HG03139 (cell line): Measurements from ENCODE around the gene DGCR2.
"Not testable (repeated sequence)": the region's sequence is repeated elsewhere in the genome, so short reads cannot be mapped to it uniquely, and the experiment has no call there.

ENCODE experiments used
- ATAC-seq: cut with Tn5 transposase; IDR thresholded peaks from one replicate; pipeline ENCODE4 v1.9.1; 2021; ENCODE audit not compliant: unreplicated experiment

The DGCR2 gene, protein sequence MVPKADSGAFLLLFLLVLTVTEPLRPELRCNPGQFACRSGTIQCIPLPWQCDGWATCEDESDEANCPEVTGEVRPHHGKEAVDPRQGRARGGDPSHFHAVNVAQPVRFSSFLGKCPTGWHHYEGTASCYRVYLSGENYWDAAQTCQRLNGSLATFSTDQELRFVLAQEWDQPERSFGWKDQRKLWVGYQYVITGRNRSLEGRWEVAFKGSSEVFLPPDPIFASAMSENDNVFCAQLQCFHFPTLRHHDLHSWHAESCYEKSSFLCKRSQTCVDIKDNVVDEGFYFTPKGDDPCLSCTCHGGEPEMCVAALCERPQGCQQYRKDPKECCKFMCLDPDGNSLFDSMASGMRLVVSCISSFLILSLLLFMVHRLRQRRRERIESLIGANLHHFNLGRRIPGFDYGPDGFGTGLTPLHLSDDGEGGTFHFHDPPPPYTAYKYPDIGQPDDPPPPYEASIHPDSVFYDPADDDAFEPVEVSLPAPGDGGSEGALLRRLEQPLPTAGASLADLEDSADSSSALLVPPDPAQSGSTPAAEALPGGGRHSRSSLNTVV

GRCh38 chr22:19122143-19122751, at the start of gene DGCR2:
Gene DGCR2, minus strand, starts transcription at chr22:19122412. Its CDS starts 206 bp downstream, at chr22:19122206.
- peak; percentile 79 for ATAC-seq

GRCh38 chr22:19169947-19170318, 47.7 kb upstream of the DGCR2 start:
- no peak for ATAC-seq

DNA sequence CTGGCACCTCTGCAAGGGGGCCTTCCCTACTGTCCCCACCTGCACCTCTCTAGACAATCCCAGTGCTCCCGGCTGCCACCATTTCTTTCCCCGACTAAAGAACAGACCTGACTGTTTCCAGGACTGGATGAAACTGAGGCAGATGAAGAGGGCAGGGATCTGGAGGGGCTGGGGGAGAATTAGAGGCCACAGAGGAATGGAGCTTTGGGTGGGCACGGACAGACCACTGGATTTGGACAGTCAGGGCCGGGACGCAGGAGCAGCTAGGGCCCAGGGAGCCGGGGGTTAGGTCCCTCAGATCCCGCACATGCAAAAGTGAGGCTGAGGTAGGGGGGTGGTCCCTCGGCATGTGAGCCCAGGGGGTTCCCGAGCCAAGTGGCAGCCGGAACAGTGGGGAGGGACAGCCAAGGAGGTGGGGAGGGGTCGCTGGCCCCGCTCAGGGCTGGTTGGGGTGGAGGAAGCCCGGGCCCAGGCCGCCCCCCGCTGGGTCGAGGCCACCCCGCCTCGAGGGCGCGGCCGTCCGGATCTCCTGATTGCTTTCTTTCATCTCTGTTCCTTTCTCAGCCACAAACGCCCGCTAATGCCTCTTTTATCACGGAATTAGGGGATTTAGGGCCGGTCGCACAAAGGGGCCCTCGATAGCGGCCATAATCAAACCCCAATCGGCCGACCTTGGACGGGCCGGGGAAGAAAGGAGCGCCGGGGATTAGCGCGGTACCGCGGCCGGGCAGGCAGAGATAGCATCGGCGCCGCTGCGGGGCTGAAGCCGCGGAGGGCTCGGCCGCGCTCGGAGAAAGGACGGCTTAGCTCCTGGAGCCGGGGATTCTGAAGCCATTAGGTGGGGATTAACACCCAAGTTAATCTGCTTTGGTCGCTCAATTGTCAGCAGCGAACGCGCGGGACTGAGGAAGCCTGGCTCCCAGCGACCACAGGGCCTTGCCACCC, 47.1 kb upstream of the DGCR2 start:
- no peak for ATAC-seq

- ATAC-seq: no peak
Measured at GRCh38 chr22:19168088-19168890, 46.1 kb upstream of the DGCR2 start.

DNA sequence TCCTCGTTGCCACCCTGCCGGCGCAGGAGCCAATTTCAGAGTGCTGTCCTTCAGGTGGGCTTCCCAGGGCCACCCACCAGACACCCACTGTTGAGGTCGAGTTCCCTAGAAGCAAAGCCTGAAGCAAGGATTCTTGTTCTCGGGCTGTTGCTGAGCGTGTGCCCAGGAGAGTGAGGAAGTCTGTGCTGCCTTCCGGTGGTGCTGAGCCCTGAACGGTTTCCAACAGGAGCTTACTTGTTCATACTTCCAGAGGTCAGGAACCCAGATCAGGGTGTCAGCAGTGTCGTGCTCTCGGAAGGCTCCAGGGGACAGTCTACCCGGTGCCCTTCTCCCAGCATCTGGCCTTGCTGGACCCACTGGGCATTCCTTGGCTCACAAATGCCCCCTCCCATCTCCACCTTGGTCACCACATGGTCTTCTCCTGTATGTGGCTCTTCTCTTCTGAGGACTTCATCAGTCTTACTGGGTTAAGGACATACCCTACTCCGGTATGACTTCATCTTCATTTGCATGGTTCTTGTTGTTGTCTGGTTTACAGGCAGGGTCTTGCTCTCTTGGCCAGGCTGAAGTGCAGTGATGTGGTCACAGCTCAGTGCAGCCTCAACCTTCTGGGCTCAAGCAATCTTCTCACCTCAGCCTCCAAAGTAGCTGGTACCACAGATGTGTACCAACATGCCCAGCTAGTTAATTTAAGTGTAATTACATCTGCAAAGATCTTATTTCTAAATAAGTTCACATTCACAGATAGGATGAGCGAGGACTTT, 45.1 kb upstream of the DGCR2 start:
- ATAC-seq: no peak

- ATAC-seq: no peak
Measured at GRCh38 chr22:19166421-19166820, 44.2 kb upstream of the DGCR2 start.

- ATAC-seq: no peak
Measured at GRCh38 chr22:19164425-19164824, 42.2 kb upstream of the DGCR2 start.

DNA sequence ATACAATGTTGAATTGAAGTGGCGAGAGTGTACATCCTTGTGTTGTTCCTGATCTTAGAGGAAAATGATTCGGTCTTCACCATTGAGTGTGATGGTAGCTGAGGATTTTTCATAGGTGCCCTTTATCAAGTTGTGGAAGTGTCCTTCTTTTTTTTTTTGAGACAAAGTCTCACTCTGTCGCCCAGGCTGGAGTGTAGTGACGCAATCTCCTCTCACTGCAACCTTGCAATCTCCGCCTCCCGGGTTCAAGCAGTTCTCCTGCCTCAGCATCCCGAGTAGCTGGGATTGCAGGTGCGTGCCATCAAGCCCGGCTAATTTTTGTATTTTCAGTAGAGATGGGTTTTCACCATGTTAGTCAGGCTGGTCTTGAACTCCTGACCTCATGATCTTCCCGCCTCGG, 36.4 kb upstream of the DGCR2 start:
- not testable (repeated sequence) for ATAC-seq

- ATAC-seq: not testable (repeated sequence)
Measured at GRCh38 chr22:19156109-19156508, 33.9 kb upstream of the DGCR2 start.

- ATAC-seq: no peak
Measured at GRCh38 chr22:19152942-19153883, 31.0 kb upstream of the DGCR2 start.

DNA sequence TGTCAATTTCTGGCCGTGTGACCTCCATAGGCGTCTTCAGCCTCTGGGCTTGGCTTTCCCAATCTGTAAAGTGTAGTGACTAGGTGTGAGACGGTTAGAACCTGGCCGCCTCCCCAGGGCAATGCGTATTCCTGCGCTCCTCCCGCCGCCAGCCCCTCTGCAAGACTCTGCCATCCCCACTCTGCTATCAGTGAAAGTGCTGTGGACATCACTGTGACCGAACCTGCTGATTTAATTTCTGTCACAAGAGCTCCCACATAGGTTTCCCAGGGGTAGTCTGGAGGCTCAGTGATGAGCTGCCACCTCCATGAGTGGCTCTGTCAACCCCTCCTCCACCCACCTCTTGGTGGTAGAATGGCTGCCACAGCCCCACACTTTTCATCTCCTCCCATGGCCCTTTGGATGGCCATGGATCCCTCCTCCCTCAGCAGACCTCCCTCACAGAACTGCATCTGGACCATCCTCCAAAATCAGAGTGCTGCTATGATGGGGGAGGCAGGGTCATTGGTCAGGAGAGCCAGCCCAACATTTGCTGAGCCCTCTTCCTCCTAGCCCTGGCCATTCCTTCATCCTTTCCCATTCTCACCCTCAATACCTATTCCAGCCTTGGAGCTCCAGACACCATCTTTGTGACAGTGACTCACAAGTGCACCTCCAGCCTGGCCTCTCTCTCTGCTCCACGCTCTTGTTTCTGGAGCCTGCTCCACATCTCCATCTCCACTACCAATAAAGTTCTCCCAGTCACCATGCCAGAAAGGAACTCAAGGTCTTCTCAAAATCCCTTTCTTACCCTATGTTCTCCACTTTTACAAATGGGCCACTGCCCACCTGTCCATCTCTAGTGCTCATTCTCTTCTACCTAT, 29.3 kb upstream of the DGCR2 start:
- ATAC-seq: no peak

DNA sequence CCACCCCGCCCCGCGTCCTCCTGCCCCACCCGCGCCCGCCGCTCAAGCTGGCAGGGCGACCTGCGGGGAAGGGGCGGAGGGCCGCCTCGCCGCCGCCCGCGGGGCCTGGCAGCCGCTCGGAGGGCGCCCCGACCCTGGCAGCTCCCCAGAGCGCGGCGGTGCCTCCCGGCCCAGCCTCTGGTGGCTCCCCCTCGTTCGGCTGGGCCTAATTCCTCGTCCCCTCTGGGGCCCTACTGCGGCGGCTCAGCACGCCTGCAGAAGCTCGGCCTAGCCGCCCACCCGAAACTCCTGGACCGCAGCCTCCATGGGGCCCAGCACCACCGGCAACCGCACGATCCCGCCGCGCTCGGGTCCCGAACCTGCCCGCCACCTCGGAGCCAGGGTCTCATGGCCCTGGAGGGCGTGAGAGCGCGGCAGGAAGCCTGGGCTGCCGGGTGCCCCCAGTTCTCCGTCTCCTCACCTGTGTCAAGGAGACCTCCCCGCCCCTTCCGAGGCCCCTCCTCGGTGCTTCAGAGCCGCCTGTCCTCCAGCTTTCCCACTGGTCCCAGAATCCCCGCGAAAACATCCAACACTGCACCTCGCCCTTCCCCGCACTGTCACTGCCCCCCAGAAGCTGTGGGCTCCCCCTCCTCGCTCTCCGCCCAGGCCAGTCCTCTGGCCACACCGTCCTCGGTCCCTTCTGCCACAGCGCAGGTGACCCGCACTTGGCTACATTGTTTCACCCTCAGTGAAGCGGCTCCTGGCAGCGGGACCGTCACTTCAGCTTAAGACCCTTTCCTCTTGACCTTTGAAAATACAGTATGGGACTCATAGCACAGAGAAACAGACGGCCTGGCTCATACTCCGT, 28.5 kb upstream of the DGCR2 start:
- ATAC-seq: no peak

- no peak for ATAC-seq
Measured at GRCh38 chr22:19149991-19150390, 27.8 kb upstream of the DGCR2 start, which contains the start of gene GSC2. Gene GSC2, minus strand, starts transcription at chr22:19150292. Its CDS starts 9 bp downstream, at chr22:19150283.

- ATAC-seq: no peak
Measured at GRCh38 chr22:19149047-19149883, 27.1 kb upstream of the DGCR2 start.

GRCh38 chr22:19148417-19149046, 26.3 kb upstream of the DGCR2 start:
- ATAC-seq: no peak
